Mesothelial cell of epicardium (in vitro differentiated cells): ENCODE measurements around the gene DENND6B. TPM values are rescaled to one million over a fixed set of nuclear protein-coding genes. Genes with fewer than 3 reads are reported as not detected.

Source experiments
- DNase-seq, 2 experiments: peaks; one replicate each; pipeline ENCODE4 v3.0.0; 2021; ENCODE audit warnings: low spot score in 2 of 2; ENCODE audit not compliant: unreplicated experiment in 2 of 2
- H3K27ac Mint-ChIP-seq: 2 replicates; pipeline ENCODE4 v1.8.0; 2021; ENCODE audit warnings: mixed read lengths
- H3K27me3 Mint-ChIP-seq: 2 replicates; pipeline ENCODE4 v1.8.0; 2021; ENCODE audit warnings: low read depth, mixed read lengths
- H3K36me3 Mint-ChIP-seq: 2 replicates; pipeline ENCODE4 v1.8.0; 2021; ENCODE audit warnings: mixed read lengths
- H3K4me1 Mint-ChIP-seq: 2 replicates; pipeline ENCODE4 v1.8.0; 2021; ENCODE audit warnings: mixed read lengths
- H3K4me3 Mint-ChIP-seq: 2 replicates; pipeline ENCODE4 v1.8.0; 2021; ENCODE audit warnings: mild to moderate bottlenecking, moderate library complexity, mixed read lengths
- H3K9me3 Mint-ChIP-seq: 2 replicates; pipeline ENCODE4 v1.8.0; 2021; ENCODE audit warnings: mixed read lengths
- CTCF ChIP-seq: fragments of 200-600 bp; sonication (generic); IDR thresholded peaks from one replicate; pipeline ENCODE4 v1.5.0; 2021; ENCODE audit warnings: antibody characterized with exemption; ENCODE audit not compliant: unreplicated experiment
- total RNA-seq: library from RNA; stranded (reverse); gene quantifications from 3 replicates; pipeline ENCODE4 v1.2.1, GENCODE V29; 2021

Gene DENND6B
- total RNA-seq, 1 donor from 2014 or later, result 19.2 TPM

- no peaks in the 10 kb centered on the region for H3K27me3 Mint-ChIP-seq
- peaks cover 4% of the 10 kb centered on the region for H3K9me3 Mint-ChIP-seq
- H3K36me3 Mint-ChIP-seq, result peaks cover 29% of the 10 kb centered on the region
- no peak for TF ChIP-seq CTCF
- peaks cover 8% of the 10 kb centered on the region for H3K4me1 Mint-ChIP-seq
- no peak overlapping the region for H3K27ac Mint-ChIP-seq
- no peak for DNase-seq
- H3K4me3 Mint-ChIP-seq, result no peak overlapping the region
Measured at GRCh38 chr22:50363166-50363802, 36.5 kb upstream of the DENND6B start.

- no peaks in the 10 kb centered on the region for H3K27me3 Mint-ChIP-seq
- H3K4me3 Mint-ChIP-seq, result no peak overlapping the region
- peaks cover 5% of the 10 kb centered on the region for H3K4me1 Mint-ChIP-seq
- no peak overlapping the region for H3K27ac Mint-ChIP-seq
- H3K9me3 Mint-ChIP-seq, result peaks cover 4% of the 10 kb centered on the region
- TF ChIP-seq CTCF, result no peak
- peaks cover 23% of the 10 kb centered on the region for H3K36me3 Mint-ChIP-seq
- DNase-seq, result no peak
Measured at GRCh38 chr22:50361688-50362087, 34.9 kb upstream of the DENND6B start.

- Mint-ChIP-seq H3K36me3 (peaks cover 23% of the 10 kb centered on the region), H3K4me1 (peaks cover 3% of the 10 kb centered on the region), H3K4me3 (no peak overlapping the region), H3K27me3 (no peaks in the 10 kb centered on the region), H3K27ac (no peak overlapping the region), H3K9me3 (peaks cover 4% of the 10 kb centered on the region)
- no peak for TF ChIP-seq CTCF
- no peak for DNase-seq
Measured at GRCh38 chr22:50361222-50361621, 34.4 kb upstream of the DENND6B start.

GRCh38 chr22:50360578-50360977 is 33.8 kb upstream of the DENND6B start:
- Mint-ChIP-seq H3K27ac (no peak overlapping the region), H3K4me3 (no peak overlapping the region), H3K4me1 (no peaks in the 10 kb centered on the region), H3K9me3 (peaks cover 4% of the 10 kb centered on the region), H3K36me3 (peaks cover 25% of the 10 kb centered on the region), H3K27me3 (no peaks in the 10 kb centered on the region)
- no peak for DNase-seq
- TF ChIP-seq CTCF, result no peak

GRCh38 chr22:50357756-50358155 is 30.9 kb upstream of the DENND6B start:
- no peaks in the 10 kb centered on the region for H3K4me1 Mint-ChIP-seq
- DNase-seq, result no peak
- no peak for TF ChIP-seq CTCF
- peaks cover 21% of the 10 kb centered on the region for H3K36me3 Mint-ChIP-seq
- no peak overlapping the region for H3K27ac Mint-ChIP-seq
- H3K9me3 Mint-ChIP-seq, result peaks cover 4% of the 10 kb centered on the region
- H3K27me3 Mint-ChIP-seq, result no peaks in the 10 kb centered on the region
- H3K4me3 Mint-ChIP-seq, result no peak overlapping the region

- H3K4me1 Mint-ChIP-seq, result no peaks in the 10 kb centered on the region
- TF ChIP-seq CTCF, result no peak
- no peak overlapping the region for H3K4me3 Mint-ChIP-seq
- peak overlapping the region; percentile 15 for H3K27ac Mint-ChIP-seq
- no peaks in the 10 kb centered on the region for H3K27me3 Mint-ChIP-seq
- peaks cover 4% of the 10 kb centered on the region for H3K9me3 Mint-ChIP-seq
- peaks cover 21% of the 10 kb centered on the region for H3K36me3 Mint-ChIP-seq
- no peak for DNase-seq
Measured at GRCh38 chr22:50357222-50357621, 30.4 kb upstream of the DENND6B start.
